Measurements from ENCODE around the gene OTUD5. TPM values are rescaled to one million over a fixed set of nuclear protein-coding genes. Genes with fewer than 3 reads are reported as not detected.

The OTUD5 gene
- total and polyA plus RNA-seq, 2 of the 13 experiments (the other 11 are each of a cell fraction or from before 2014, with no cell fraction given), result 18.4 to 42.2 TPM

DNA sequence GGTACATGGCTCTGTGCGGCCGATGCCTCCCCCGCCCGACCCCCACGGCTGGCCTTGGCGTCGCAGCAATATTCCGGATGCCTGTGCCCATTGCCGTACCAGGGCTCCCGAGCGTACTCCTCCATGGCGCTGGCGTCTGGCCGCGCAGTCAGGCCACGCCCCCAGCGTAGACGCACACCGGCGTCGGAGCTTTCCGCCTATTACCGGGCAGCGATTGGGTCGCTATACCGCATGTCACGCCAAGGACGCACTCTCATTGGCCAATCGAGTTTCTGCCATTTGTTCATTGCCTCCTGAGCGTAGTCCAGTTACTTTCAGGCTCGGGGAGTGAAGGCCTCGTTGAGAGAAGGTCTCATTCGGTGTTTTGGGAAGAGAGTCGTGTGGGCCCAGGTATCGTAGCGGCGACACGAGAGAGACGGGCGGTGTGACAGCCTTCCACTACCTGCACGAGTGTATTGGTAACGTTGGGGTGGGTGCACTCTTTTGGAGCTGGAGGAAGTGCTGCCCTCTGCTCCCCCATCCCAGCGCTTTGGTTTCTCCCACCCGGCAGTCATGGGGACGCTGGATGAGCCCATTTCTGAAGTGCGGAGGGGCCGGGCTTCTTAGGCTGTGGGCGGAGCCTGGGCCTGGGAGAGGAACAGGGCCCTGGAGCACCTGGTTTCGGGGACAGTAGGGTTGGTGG is 59.6 kb downstream of the OTUD5 start, which contains the start of the genes PQBP1 and TIMM17B (continued):
- TF ChIP-seq SP2 (CRISPR knock-in tag; IDR thresholded peaks at IDR 0.05) (peak; percentile 84), HES4 (CRISPR knock-in tag; IDR thresholded peaks at IDR 0.05; ENCODE audit: borderline replicate concordance) (0 out of 2 replicates have a peak, but pooled peaks have one; percentile 62), BHLHE40 (IDR thresholded peaks at IDR 0.05; ENCODE audit: low read length) (peak; percentile 89), HCFC1 (IDR thresholded peaks at IDR 0.05; ENCODE audit: low read depth, low read length) (no peak), EED (CRISPR knock-in tag; IDR thresholded peaks at IDR 0.05) (no peak), ATRX (CRISPR knock-in tag; IDR thresholded peaks at IDR 0.05; ENCODE audit: borderline replicate concordance) (no peak), EHMT2 (IDR thresholded peaks at IDR 0.05; ENCODE audit: borderline replicate concordance, low read depth, low read length) (no peak), ATF7 (IDR thresholded peaks at IDR 0.05) (peak; percentile 29; the same call in 1 of the 2 replicates), ATF7 (CRISPR knock-in tag; IDR thresholded peaks at IDR 0.05) (no peak), ASH2L (IDR thresholded peaks at IDR 0.05; ENCODE audit: insufficient read length, low read depth, low read length) (peak; percentile 63), FOSL1 (CRISPR knock-in tag; IDR thresholded peaks at IDR 0.05; ENCODE audit: borderline replicate concordance) (no peak), ZFP36L2 (CRISPR knock-in tag; IDR thresholded peaks at IDR 0.05) (no peak), SMAD9 (CRISPR knock-in tag; IDR thresholded peaks at IDR 0.05) (no peak), CBFB (CRISPR knock-in tag; IDR thresholded peaks at IDR 0.05) (no peak), CENPT (CRISPR knock-in tag; IDR thresholded peaks at IDR 0.05; ENCODE audit: low read depth) (no peak), IKZF4 (CRISPR knock-in tag; IDR thresholded peaks at IDR 0.05; ENCODE audit: borderline replicate concordance, low read depth, not compliant biosample characterization) (no peak), GABPB1 (CRISPR knock-in tag; IDR thresholded peaks at IDR 0.05) (peak; percentile 68)
- TF ChIP-seq, protein P1, sequence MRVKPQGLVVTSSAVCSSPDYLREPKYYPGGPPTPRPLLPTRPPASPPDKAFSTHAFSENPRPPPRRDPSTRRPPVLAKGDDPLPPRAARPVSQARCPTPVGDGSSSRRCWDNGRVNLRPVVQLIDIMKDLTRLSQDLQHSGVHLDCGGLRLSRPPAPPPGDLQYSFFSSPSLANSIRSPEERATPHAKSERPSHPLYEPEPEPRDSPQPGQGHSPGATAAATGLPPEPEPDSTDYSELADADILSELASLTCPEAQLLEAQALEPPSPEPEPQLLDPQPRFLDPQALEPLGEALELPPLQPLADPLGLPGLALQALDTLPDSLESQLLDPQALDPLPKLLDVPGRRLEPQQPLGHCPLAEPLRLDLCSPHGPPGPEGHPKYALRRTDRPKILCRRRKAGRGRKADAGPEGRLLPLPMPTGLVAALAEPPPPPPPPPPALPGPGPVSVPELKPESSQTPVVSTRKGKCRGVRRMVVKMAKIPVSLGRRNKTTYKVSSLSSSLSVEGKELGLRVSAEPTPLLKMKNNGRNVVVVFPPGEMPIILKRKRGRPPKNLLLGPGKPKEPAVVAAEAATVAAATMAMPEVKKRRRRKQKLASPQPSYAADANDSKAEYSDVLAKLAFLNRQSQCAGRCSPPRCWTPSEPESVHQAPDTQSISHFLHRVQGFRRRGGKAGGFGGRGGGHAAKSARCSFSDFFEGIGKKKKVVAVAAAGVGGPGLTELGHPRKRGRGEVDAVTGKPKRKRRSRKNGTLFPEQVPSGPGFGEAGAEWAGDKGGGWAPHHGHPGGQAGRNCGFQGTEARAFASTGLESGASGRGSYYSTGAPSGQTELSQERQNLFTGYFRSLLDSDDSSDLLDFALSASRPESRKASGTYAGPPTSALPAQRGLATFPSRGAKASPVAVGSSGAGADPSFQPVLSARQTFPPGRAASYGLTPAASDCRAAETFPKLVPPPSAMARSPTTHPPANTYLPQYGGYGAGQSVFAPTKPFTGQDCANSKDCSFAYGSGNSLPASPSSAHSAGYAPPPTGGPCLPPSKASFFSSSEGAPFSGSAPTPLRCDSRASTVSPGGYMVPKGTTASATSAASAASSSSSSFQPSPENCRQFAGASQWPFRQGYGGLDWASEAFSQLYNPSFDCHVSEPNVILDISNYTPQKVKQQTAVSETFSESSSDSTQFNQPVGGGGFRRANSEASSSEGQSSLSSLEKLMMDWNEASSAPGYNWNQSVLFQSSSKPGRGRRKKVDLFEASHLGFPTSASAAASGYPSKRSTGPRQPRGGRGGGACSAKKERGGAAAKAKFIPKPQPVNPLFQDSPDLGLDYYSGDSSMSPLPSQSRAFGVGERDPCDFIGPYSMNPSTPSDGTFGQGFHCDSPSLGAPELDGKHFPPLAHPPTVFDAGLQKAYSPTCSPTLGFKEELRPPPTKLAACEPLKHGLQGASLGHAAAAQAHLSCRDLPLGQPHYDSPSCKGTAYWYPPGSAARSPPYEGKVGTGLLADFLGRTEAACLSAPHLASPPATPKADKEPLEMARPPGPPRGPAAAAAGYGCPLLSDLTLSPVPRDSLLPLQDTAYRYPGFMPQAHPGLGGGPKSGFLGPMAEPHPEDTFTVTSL (CRISPR knock-in tag; IDR thresholded peaks at IDR 0.05; ENCODE audit: borderline replicate concordance), result no peak
- TF ChIP-seq, protein P2, sequence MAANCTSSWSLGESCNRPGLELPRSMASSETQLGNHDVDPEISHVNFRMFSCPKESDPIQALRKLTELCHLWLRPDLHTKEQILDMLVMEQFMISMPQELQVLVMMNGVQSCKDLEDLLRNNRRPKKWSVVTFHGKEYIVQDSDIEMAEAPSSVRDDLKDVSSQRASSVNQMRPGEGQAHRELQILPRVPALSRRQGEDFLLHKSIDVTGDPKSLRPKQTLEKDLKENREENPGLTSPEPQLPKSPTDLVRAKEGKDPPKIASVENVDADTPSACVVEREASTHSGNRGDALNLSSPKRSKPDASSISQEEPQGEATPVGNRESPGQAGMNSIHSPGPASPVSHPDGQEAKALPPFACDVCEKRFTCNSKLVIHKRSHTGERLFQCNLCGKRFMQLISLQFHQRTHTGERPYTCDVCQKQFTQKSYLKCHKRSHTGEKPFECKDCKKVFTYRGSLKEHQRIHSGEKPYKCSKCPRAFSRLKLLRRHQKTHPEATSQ (CRISPR knock-in tag; IDR thresholded peaks at IDR 0.05; ENCODE audit: borderline replicate concordance), result no peak
- TF ChIP-seq, protein P3, sequence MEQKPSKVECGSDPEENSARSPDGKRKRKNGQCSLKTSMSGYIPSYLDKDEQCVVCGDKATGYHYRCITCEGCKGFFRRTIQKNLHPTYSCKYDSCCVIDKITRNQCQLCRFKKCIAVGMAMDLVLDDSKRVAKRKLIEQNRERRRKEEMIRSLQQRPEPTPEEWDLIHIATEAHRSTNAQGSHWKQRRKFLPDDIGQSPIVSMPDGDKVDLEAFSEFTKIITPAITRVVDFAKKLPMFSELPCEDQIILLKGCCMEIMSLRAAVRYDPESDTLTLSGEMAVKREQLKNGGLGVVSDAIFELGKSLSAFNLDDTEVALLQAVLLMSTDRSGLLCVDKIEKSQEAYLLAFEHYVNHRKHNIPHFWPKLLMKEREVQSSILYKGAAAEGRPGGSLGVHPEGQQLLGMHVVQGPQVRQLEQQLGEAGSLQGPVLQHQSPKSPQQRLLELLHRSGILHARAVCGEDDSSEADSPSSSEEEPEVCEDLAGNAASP (CRISPR knock-in tag; IDR thresholded peaks at IDR 0.05; ENCODE audit: borderline replicate concordance), result no peak
- TF ChIP-seq, protein P4, sequence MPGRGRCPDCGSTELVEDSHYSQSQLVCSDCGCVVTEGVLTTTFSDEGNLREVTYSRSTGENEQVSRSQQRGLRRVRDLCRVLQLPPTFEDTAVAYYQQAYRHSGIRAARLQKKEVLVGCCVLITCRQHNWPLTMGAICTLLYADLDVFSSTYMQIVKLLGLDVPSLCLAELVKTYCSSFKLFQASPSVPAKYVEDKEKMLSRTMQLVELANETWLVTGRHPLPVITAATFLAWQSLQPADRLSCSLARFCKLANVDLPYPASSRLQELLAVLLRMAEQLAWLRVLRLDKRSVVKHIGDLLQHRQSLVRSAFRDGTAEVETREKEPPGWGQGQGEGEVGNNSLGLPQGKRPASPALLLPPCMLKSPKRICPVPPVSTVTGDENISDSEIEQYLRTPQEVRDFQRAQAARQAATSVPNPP (CRISPR knock-in tag; IDR thresholded peaks at IDR 0.05), result no peak
